Stimulated activated memory B cell treated with anti-CD40 and anti-IgM and Interleukin-4, amounts not matched to agents 10 μg/mL and 1 μg/mL and 100 μg/mL, for 72 hours (primary cell): ENCODE measurements around the gene MED15.
A peak's percentile ranks its signal among the peaks of the same experiment; 100 is the strongest.

Experiments used
- ATAC-seq: fragments of 150-1000 bp; cut with Tn5 transposase; 2 replicates; pipeline ENCODE4 v1.10.0; 2021
- H3K27ac Mint-ChIP-seq: one replicate; pipeline ENCODE4 v1.8.0; 2022; ENCODE audit warnings: mild to moderate bottlenecking, mixed read lengths
- H3K27me3 Mint-ChIP-seq: one replicate; pipeline ENCODE4 v1.8.0; 2022; ENCODE audit warnings: mixed read lengths
- H3K36me3 Mint-ChIP-seq: one replicate; pipeline ENCODE4 v1.8.0; 2022; ENCODE audit warnings: mixed read lengths
- H3K4me1 Mint-ChIP-seq: one replicate; pipeline ENCODE4 v1.8.0; 2022; ENCODE audit warnings: mixed read lengths
- H3K4me3 Mint-ChIP-seq: one replicate; pipeline ENCODE4 v1.8.0; 2022; ENCODE audit warnings: mild to moderate bottlenecking, moderate library complexity, mixed read lengths
- H3K9me3 Mint-ChIP-seq: one replicate; pipeline ENCODE4 v1.8.0; 2022; ENCODE audit warnings: mixed read lengths

The MED15 gene

GRCh38 chr22:20546541-20546950 is 39.1 kb downstream of the MED15 start:
- no peaks in the 10 kb centered on the region for H3K9me3 Mint-ChIP-seq
- no peak overlapping the region for H3K4me3 Mint-ChIP-seq
- no peak overlapping the region for H3K27ac Mint-ChIP-seq
- peaks cover 44% of the 10 kb centered on the region for H3K4me1 Mint-ChIP-seq
- no peak for ATAC-seq
- H3K27me3 Mint-ChIP-seq, result no peaks in the 10 kb centered on the region
- peaks cover 14% of the 10 kb centered on the region for H3K36me3 Mint-ChIP-seq

GRCh38 chr22:20547029-20547428 is 39.6 kb downstream of the MED15 start:
- H3K4me1 Mint-ChIP-seq, result peaks cover 49% of the 10 kb centered on the region
- H3K9me3 Mint-ChIP-seq, result no peaks in the 10 kb centered on the region
- H3K27ac Mint-ChIP-seq, result no peak overlapping the region
- no peaks in the 10 kb centered on the region for H3K27me3 Mint-ChIP-seq
- H3K4me3 Mint-ChIP-seq, result no peak overlapping the region
- ATAC-seq, result no peak
- H3K36me3 Mint-ChIP-seq, result peaks cover 19% of the 10 kb centered on the region

- Mint-ChIP-seq H3K36me3 (peaks cover 15% of the 10 kb centered on the region), H3K4me1 (peaks cover 53% of the 10 kb centered on the region), H3K9me3 (no peaks in the 10 kb centered on the region), H3K27me3 (no peaks in the 10 kb centered on the region), H3K27ac (peak overlapping the region; percentile 96), H3K4me3 (no peak overlapping the region)
- no peak for ATAC-seq
These were observed 41.4 kb downstream of the MED15 start for GRCh38 chr22:20548806-20549205.

GRCh38 chr22:20549232-20549841 is 41.9 kb downstream of the MED15 start:
- no peaks in the 10 kb centered on the region for H3K27me3 Mint-ChIP-seq

GRCh38 chr22:20550057-20550817 is 42.8 kb downstream of the MED15 start:
- H3K4me1 Mint-ChIP-seq, result peaks cover 53% of the 10 kb centered on the region
- H3K27me3 Mint-ChIP-seq, result no peaks in the 10 kb centered on the region
- peak overlapping the region; percentile 26 for H3K4me3 Mint-ChIP-seq
- ATAC-seq, result no peak
- peak overlapping the region; percentile 96 for H3K27ac Mint-ChIP-seq
- no peaks in the 10 kb centered on the region for H3K9me3 Mint-ChIP-seq
- H3K36me3 Mint-ChIP-seq, result peaks cover 13% of the 10 kb centered on the region

More at GRCh38 chr22:20549232-20549841, 41.9 kb downstream of the MED15 start:
- no peaks in the 10 kb centered on the region for H3K9me3 Mint-ChIP-seq
- peaks cover 53% of the 10 kb centered on the region for H3K4me1 Mint-ChIP-seq
- H3K4me3 Mint-ChIP-seq, result no peak overlapping the region
- H3K27ac Mint-ChIP-seq, result peak overlapping the region; percentile 96
- peaks cover 15% of the 10 kb centered on the region for H3K36me3 Mint-ChIP-seq
- no peak for ATAC-seq

GRCh38 chr22:20550851-20551744 is 43.7 kb downstream of the MED15 start:
- Mint-ChIP-seq H3K4me1 (peaks cover 49% of the 10 kb centered on the region), H3K9me3 (no peaks in the 10 kb centered on the region), H3K27me3 (no peaks in the 10 kb centered on the region), H3K27ac (peak overlapping the region; percentile 96), H3K4me3 (peak overlapping the region; percentile 61), H3K36me3 (peaks cover 16% of the 10 kb centered on the region)
- ATAC-seq, result peak; percentile 89

- Mint-ChIP-seq H3K27ac (peak overlapping the region; percentile 96), H3K27me3 (no peaks in the 10 kb centered on the region), H3K36me3 (peaks cover 23% of the 10 kb centered on the region), H3K4me1 (peaks cover 50% of the 10 kb centered on the region), H3K4me3 (peak overlapping the region; percentile 61), H3K9me3 (no peaks in the 10 kb centered on the region)
- ATAC-seq, result no peak
These were observed 44.5 kb downstream of the MED15 start for GRCh38 chr22:20551805-20552442.

- H3K27me3 Mint-ChIP-seq, result no peaks in the 10 kb centered on the region
- ATAC-seq, result no peak
- peak overlapping the region; percentile 96 for H3K27ac Mint-ChIP-seq
- H3K9me3 Mint-ChIP-seq, result no peaks in the 10 kb centered on the region
- H3K4me1 Mint-ChIP-seq, result peaks cover 58% of the 10 kb centered on the region
- H3K36me3 Mint-ChIP-seq, result peaks cover 31% of the 10 kb centered on the region
- H3K4me3 Mint-ChIP-seq, result peak overlapping the region; percentile 36
These were observed 45.3 kb downstream of the MED15 start for GRCh38 chr22:20552443-20553401.

- Mint-ChIP-seq H3K9me3 (peaks cover 8% of the 10 kb centered on the region), H3K36me3 (peaks cover 45% of the 10 kb centered on the region), H3K4me1 (peaks cover 50% of the 10 kb centered on the region), H3K27ac (no peak overlapping the region), H3K4me3 (no peak overlapping the region), H3K27me3 (no peaks in the 10 kb centered on the region)
- no peak for ATAC-seq
These were observed 46.7 kb downstream of the MED15 start for GRCh38 chr22:20553947-20554741.

GRCh38 chr22:20554824-20555223 is 47.4 kb downstream of the MED15 start:
- Mint-ChIP-seq H3K9me3 (peaks cover 9% of the 10 kb centered on the region), H3K27me3 (no peaks in the 10 kb centered on the region), H3K4me1 (peaks cover 43% of the 10 kb centered on the region), H3K27ac (no peak overlapping the region), H3K4me3 (no peak overlapping the region), H3K36me3 (peaks cover 52% of the 10 kb centered on the region)
- no peak for ATAC-seq

- Mint-ChIP-seq H3K27me3 (no peaks in the 10 kb centered on the region), H3K9me3 (peaks cover 9% of the 10 kb centered on the region), H3K4me3 (no peak overlapping the region), H3K36me3 (peaks cover 60% of the 10 kb centered on the region), H3K27ac (no peak overlapping the region), H3K4me1 (peaks cover 17% of the 10 kb centered on the region)
- no peak for ATAC-seq
These were observed 51.1 kb downstream of the MED15 start for GRCh38 chr22:20558534-20558933.

- Mint-ChIP-seq H3K27ac (no peak overlapping the region), H3K27me3 (no peaks in the 10 kb centered on the region), H3K4me3 (no peak overlapping the region), H3K9me3 (peaks cover 9% of the 10 kb centered on the region), H3K36me3 (peaks cover 64% of the 10 kb centered on the region), H3K4me1 (peaks cover 17% of the 10 kb centered on the region)
- no peak for ATAC-seq
These were observed 51.9 kb downstream of the MED15 start for GRCh38 chr22:20559174-20559760.

- Mint-ChIP-seq H3K9me3 (peaks cover 9% of the 10 kb centered on the region), H3K4me1 (peaks cover 17% of the 10 kb centered on the region), H3K27me3 (no peaks in the 10 kb centered on the region), H3K4me3 (no peak overlapping the region), H3K27ac (no peak overlapping the region), H3K36me3 (peaks cover 71% of the 10 kb centered on the region)
- ATAC-seq, result no peak
These were observed 53.3 kb downstream of the MED15 start for GRCh38 chr22:20560716-20561115.
